Upper lobe of right lung (tissue), 1 donor: ENCODE results near the gene RAP2A. TPM values are rescaled to one million over a fixed set of nuclear protein-coding genes. Genes with fewer than 3 reads are reported as not detected.

Experiments
- ATAC-seq: fragments of 200-7000 bp; cut with Tn5 transposase; one replicate; pipeline ENCODE4 v1.9.1; 2020; ENCODE audit warnings: mild to moderate bottlenecking, moderate library complexity
- DNase-seq: peaks from one replicate; pipeline ENCODE4 v3.0.0-alpha.2; 2020
- H3K27ac ChIP-seq: fragments of 200-600 bp; one replicate; pipeline ENCODE4 v1.8.0; 2022
- H3K27me3 ChIP-seq: fragments of 200-600 bp; one replicate; pipeline ENCODE4 v1.8.0; 2022; ENCODE audit warnings: mild to moderate bottlenecking
- H3K36me3 ChIP-seq: fragments of 200-600 bp; one replicate; pipeline ENCODE4 v1.8.0; 2022
- H3K4me1 ChIP-seq: fragments of 200-600 bp; one replicate; pipeline ENCODE4 v1.8.0; 2022
- H3K4me3 ChIP-seq: fragments of 200-600 bp; one replicate; pipeline ENCODE4 v1.8.0; 2022; ENCODE audit warnings: mild to moderate bottlenecking
- H3K9me3 ChIP-seq: fragments of 200-600 bp; one replicate; pipeline ENCODE4 v1.8.0; 2022
- intact Hi-C: fragments of 100-400 bp; cut with DNase I; formaldehyde crosslinking; loops from one replicate; pipeline ENCODE4 v1.11.0; 2022
- total RNA-seq: library from RNA; stranded (reverse); fragmentation: NEBNext Ultra II Directional; extraction: Animal tissue kit (Norgen Biotek cat#: 25700); gene quantifications from one replicate; pipeline ENCODE4 v1.2.1, GENCODE V29; 2021
- TF ChIP-seq, protein P1 (sequence below): fragments of 200-600 bp; IDR thresholded peaks from one replicate; pipeline ENCODE4 v1.8.0; 2022; ENCODE audit warnings: antibody characterized with exemption
- donor health status: DM: no; HTN: yes; CAD: no; lungs with severe emphysema.

Gene RAP2A
- total RNA-seq, 1 donor from 2014 or later, result 60.5 TPM

GRCh38 chr13:97408938-97409337, 25.0 kb upstream of the RAP2A start:
- H3K36me3 ChIP-seq, result no peaks in the 10 kb centered on the region
- H3K4me1 ChIP-seq, result no peaks in the 10 kb centered on the region
- TF ChIP-seq, protein P1, sequence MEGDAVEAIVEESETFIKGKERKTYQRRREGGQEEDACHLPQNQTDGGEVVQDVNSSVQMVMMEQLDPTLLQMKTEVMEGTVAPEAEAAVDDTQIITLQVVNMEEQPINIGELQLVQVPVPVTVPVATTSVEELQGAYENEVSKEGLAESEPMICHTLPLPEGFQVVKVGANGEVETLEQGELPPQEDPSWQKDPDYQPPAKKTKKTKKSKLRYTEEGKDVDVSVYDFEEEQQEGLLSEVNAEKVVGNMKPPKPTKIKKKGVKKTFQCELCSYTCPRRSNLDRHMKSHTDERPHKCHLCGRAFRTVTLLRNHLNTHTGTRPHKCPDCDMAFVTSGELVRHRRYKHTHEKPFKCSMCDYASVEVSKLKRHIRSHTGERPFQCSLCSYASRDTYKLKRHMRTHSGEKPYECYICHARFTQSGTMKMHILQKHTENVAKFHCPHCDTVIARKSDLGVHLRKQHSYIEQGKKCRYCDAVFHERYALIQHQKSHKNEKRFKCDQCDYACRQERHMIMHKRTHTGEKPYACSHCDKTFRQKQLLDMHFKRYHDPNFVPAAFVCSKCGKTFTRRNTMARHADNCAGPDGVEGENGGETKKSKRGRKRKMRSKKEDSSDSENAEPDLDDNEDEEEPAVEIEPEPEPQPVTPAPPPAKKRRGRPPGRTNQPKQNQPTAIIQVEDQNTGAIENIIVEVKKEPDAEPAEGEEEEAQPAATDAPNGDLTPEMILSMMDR, result no peak
- no peaks in the 10 kb centered on the region for H3K27me3 ChIP-seq
- no peak overlapping the region for H3K4me3 ChIP-seq
- intact Hi-C loops, result no loop called here
- H3K27ac ChIP-seq, result no peak overlapping the region
- no peaks in the 10 kb centered on the region for H3K9me3 ChIP-seq
- DNase-seq (no peak), ATAC-seq (no peak)

- Histone ChIP-seq H3K36me3 (no peaks in the 10 kb centered on the region), H3K9me3 (no peaks in the 10 kb centered on the region), H3K4me1 (no peaks in the 10 kb centered on the region), H3K4me3 (no peak overlapping the region), H3K27ac (no peak overlapping the region), H3K27me3 (no peaks in the 10 kb centered on the region)
- no peak for DNase-seq
- TF ChIP-seq, protein P1, result no peak
- intact Hi-C loops, result no loop called here
- no peak for ATAC-seq
These were observed 22.0 kb upstream of the RAP2A start for GRCh38 chr13:97411984-97412383.

DNA sequence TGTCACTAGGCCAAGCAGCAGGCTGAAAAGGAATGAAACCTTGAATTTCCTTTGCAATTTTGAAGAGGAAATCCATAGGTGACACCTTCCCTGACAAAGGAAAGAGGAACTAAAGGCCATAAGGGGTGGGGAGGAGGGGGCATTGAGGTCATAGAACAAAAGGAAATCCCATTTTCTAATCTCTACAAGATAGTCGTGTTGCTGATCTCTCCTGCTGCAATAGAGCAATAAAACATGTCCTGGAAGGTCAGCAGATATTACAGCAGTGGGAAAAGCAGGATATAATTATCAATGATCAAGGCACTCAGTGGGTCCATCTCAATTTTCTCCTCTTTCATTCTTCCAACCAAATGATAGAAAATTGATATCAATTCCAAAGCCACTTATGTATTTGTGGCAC, 20.3 kb upstream of the RAP2A start:
- Histone ChIP-seq H3K4me1 (no peaks in the 10 kb centered on the region), H3K9me3 (no peaks in the 10 kb centered on the region), H3K36me3 (no peaks in the 10 kb centered on the region), H3K4me3 (no peak overlapping the region), H3K27me3 (no peaks in the 10 kb centered on the region), H3K27ac (no peak overlapping the region)
- DNase-seq (no peak), ATAC-seq (no peak)
- TF ChIP-seq, protein P1, result no peak
- intact Hi-C loops, result no loop called here

- intact Hi-C loops, result no loop called here
- no peak overlapping the region for H3K27ac ChIP-seq
- ATAC-seq (no peak), DNase-seq (no peak)
- no peak overlapping the region for H3K4me3 ChIP-seq
- H3K36me3 ChIP-seq, result no peaks in the 10 kb centered on the region
- H3K27me3 ChIP-seq, result no peaks in the 10 kb centered on the region
- no peaks in the 10 kb centered on the region for H3K4me1 ChIP-seq
- TF ChIP-seq, protein P1, result no peak
- no peaks in the 10 kb centered on the region for H3K9me3 ChIP-seq
These were observed 19.6 kb upstream of the RAP2A start for GRCh38 chr13:97414392-97414791.

DNA sequence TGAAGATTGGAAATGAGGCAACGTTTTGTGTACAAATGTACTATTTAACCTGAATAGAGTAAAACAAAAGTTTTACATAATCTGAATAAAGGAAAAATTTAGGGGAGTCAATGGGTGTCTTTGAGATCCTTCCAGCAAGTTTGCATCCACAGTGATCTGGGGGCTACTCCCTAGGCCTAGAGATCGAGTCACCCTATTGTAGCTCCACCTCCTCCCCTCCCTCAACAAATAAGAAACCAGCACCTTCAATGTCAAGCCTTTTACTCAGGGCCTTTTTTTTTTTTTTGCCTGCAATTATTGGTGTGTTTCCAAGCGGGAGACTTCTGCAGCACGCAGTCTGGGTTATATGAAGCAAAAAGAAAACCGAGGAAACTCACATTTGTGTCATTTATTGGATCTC, 16.3 kb upstream of the RAP2A start:
- Histone ChIP-seq H3K4me1 (no peaks in the 10 kb centered on the region), H3K27me3 (no peaks in the 10 kb centered on the region), H3K36me3 (no peaks in the 10 kb centered on the region), H3K9me3 (no peaks in the 10 kb centered on the region), H3K27ac (no peak overlapping the region), H3K4me3 (no peak overlapping the region)
- ATAC-seq, result no peak
- DNase-seq, result no peak
- TF ChIP-seq, protein P1, result no peak
- intact Hi-C loops, result no loop called here
